CD4-positive, alpha-beta T cell treated with Interleukin-2 at 100 ng/mL for 4 hours (primary cell): ENCODE measurements around the gene OSCP1.

Experiments
- DNase-seq: peaks from one replicate; pipeline ENCODE4 v3.0.0-alpha.2; 2020; ENCODE audit warnings: low spot score

Gene OSCP1

GRCh38 chr1:36401602-36402503, 48.4 kb downstream of the OSCP1 start:
- DNase-seq, result no peak

- DNase-seq, result peak; percentile 42
Measured at GRCh38 chr1:36400825-36401601, 49.2 kb downstream of the OSCP1 start.

- DNase-seq, result no peak
Measured at GRCh38 chr1:36400514-36400824, 49.8 kb downstream of the OSCP1 start.

GRCh38 chr1:36398370-36398977, 51.8 kb downstream of the OSCP1 start:
- no peak for DNase-seq

GRCh38 chr1:36397378-36398230, 52.6 kb downstream of the OSCP1 start, which contains the start of gene LSM10:
Gene LSM10, minus strand, starts transcription at chr1:36397908. Its CDS starts 3,779 bp downstream, at chr1:36394129.
- DNase-seq, result peak; percentile 90

- DNase-seq, result peak; percentile 20
Measured at GRCh38 chr1:36397083-36397377, 53.2 kb downstream of the OSCP1 start.

GRCh38 chr1:36396359-36396758, 53.9 kb downstream of the OSCP1 start:
- no peak for DNase-seq

- no peak for DNase-seq
Measured at GRCh38 chr1:36393686-36394085, 56.6 kb downstream of the OSCP1 start.

- DNase-seq, result no peak
Measured at GRCh38 chr1:36392836-36393235, 57.4 kb downstream of the OSCP1 start.

GRCh38 chr1:36391271-36391670, 59.0 kb downstream of the OSCP1 start:
- no peak for DNase-seq

GRCh38 chr1:36390411-36390810, 59.8 kb downstream of the OSCP1 start:
- DNase-seq, result no peak

GRCh38 chr1:36389999-36390398, 60.3 kb downstream of the OSCP1 start:
- DNase-seq, result no peak

- DNase-seq, result no peak
Measured at GRCh38 chr1:36389261-36389660, 61.0 kb downstream of the OSCP1 start.

- DNase-seq, result no peak
Measured at GRCh38 chr1:36387141-36387949, 62.9 kb downstream of the OSCP1 start.

- peak; percentile 96 for DNase-seq
Measured at GRCh38 chr1:36386265-36387140, 63.7 kb downstream of the OSCP1 start.

- peak; percentile 99 for DNase-seq
Measured at GRCh38 chr1:36385410-36386264, 64.6 kb downstream of the OSCP1 start, which contains the start of gene STK40. Gene STK40, minus strand, starts transcription at chr1:36385924. Its CDS starts 24,592 bp downstream, at chr1:36361332.

- DNase-seq, result peak; percentile 40
Measured at GRCh38 chr1:36384542-36385409, 65.5 kb downstream of the OSCP1 start.

GRCh38 chr1:36383240-36383639, 67.0 kb downstream of the OSCP1 start:
- no peak for DNase-seq
